HepG2 (cell line): Measurements from ENCODE around the gene PEX19. TPM values are rescaled to one million over a fixed set of nuclear protein-coding genes. Genes with fewer than 3 reads are reported as not detected.

Experiments
- ATAC-seq: fragments of 200-7000 bp; cut with Tn5 transposase; 3 replicates; pipeline ENCODE4 v1.9.1; 2020; ENCODE audit warnings: mild to moderate bottlenecking, moderate library complexity
- BruUV-seq: library from RNA; stranded (reverse); fragments of 400-500 nt; replicated peaks from 2 replicates; lab custom pipeline; 2021; lab: Mats Ljungman, UMichigan
- CTCF ChIA-PET: fragments of 300-600 bp; formaldehyde crosslinking; extraction: SDS; loops from one replicate; lab custom pipeline; 2021; ENCODE audit warnings: low total read pairs, inconsistent platforms, low intra/inter-chr PET ratio; lab: Yijun Ruan, JAX
- POLR2A ChIA-PET: fragments of 350-600 bp; sonication (Branson Sonifier 250); formaldehyde crosslinking; loops from one replicate; lab custom pipeline; 2020; ENCODE audit warnings: antibody characterized with exemption, inconsistent platforms; lab: Yijun Ruan, JAX
- DNase-seq: peaks from one replicate; pipeline ENCODE4 v3.0.0-alpha.2; 2015; ENCODE audit warnings: low spot score
- FAIRE-seq: peaks from 3 replicates; lab custom pipeline; 2011; peaks lifted over from hg19 to GRCh38; lab: Jason Lieb, UNC
- H2AFZ ChIP-seq: one replicate; pipeline ENCODE4 v1.6.1; 2011; ENCODE audit warnings: low read length, inconsistent platforms
- H3K27ac ChIP-seq: fragments of 300-600 bp; 3 replicates; pipeline ENCODE4 v1.8.0; 2011; ENCODE audit warnings: mixed run types, mild to moderate bottlenecking, mixed read lengths, low read length, inconsistent platforms; ENCODE audit not compliant: insufficient read depth; ENCODE audit errors: extremely low read length
- H3K27me3 ChIP-seq, 2 experiments: fragments of 200-600 bp in 1 of 2; 2 replicates in 1 of 2; 3 replicates in 1 of 2; pipeline versions ENCODE4 v1.6.0 to v1.8.0; 2011; ENCODE audit warnings: low read length in 2 of 2, mild to moderate bottlenecking in 2 of 2, moderate library complexity in 2 of 2, inconsistent platforms in 1 of 2; ENCODE audit not compliant: insufficient read depth in 2 of 2, control insufficient read depth in 1 of 2
- H3K36me3 ChIP-seq, 2 experiments: fragments of 200-600 bp in 1 of 2; replicated peaks in 1 of 2; 2 replicates in 1 of 2; 3 replicates in 1 of 2; pipeline versions ENCODE4 v1.5.1 to v1.8.0; 2011; ENCODE audit warnings: low read length in 2 of 2, inconsistent platforms in 1 of 2; ENCODE audit not compliant: insufficient read depth in 2 of 2, control insufficient read depth in 1 of 2
- H3K4me1 ChIP-seq: 2 replicates; pipeline ENCODE4 v1.5.1; 2012; ENCODE audit warnings: low read length, inconsistent platforms; ENCODE audit not compliant: insufficient read depth
- H3K4me2 ChIP-seq: 2 replicates; pipeline ENCODE4 v1.6.0; 2011; ENCODE audit warnings: low read depth, low read length, inconsistent platforms
- H3K4me3 ChIP-seq, 3 experiments: fragments of 200-600 bp in 1 of 3; sonication (generic), shearing (Covaris generic) in 1 of 3; replicated peaks in 1 of 3; 2 replicates each; pipeline ENCODE4 v1.5.1; 2011 to 2016; ENCODE audit warnings: low read length in 3 of 3, inconsistent platforms in 2 of 3, low read depth in 2 of 3, mild to moderate bottlenecking in 2 of 3, control low read depth in 1 of 3, mixed read lengths in 1 of 3; ENCODE audit not compliant: insufficient read depth in 1 of 3
- H3K79me2 ChIP-seq: one replicate; pipeline ENCODE4 v1.6.1; 2011; ENCODE audit warnings: low read length, inconsistent platforms; ENCODE audit not compliant: insufficient read depth
- H3K9ac ChIP-seq: 2 replicates; pipeline ENCODE4 v1.6.0; 2011; ENCODE audit warnings: mild to moderate bottlenecking, low read depth, low read length, inconsistent platforms; ENCODE audit not compliant: insufficient read depth
- H3K9me3 ChIP-seq: 2 replicates; pipeline ENCODE4 v1.5.1; 2012; ENCODE audit warnings: mild to moderate bottlenecking, low read length
- H4K20me1 ChIP-seq: 2 replicates; pipeline ENCODE4 v1.6.0; 2011; ENCODE audit warnings: inconsistent platforms, mild to moderate bottlenecking, low read length, moderate library complexity; ENCODE audit not compliant: insufficient read depth
- DMAP1 ChIP-seq: IDR thresholded peaks from 2 replicates; pipeline ENCODE4 v1.6.1; 2016
- JUNB ChIP-seq: sonication (generic); formaldehyde crosslinking; IDR thresholded peaks from 2 replicates; pipeline ENCODE4 v1.8.0; 2022; ENCODE audit warnings: missing genetic modification reagents, mild to moderate bottlenecking, borderline replicate concordance
- MLXIP ChIP-seq: sonication (generic); formaldehyde crosslinking; IDR thresholded peaks from 2 replicates; pipeline ENCODE4 v1.9.0; 2021; ENCODE audit warnings: missing genetic modification reagents, borderline replicate concordance
- NFYB ChIP-seq: sonication (generic); formaldehyde crosslinking; IDR thresholded peaks from 2 replicates; pipeline ENCODE4 v1.4.0; 2020; ENCODE audit warnings: missing genetic modification reagents
- SMAD3 ChIP-seq: sonication (generic); formaldehyde crosslinking; IDR thresholded peaks from 2 replicates; pipeline ENCODE4 v1.4.0; 2020; ENCODE audit warnings: missing genetic modification reagents
- TCF12 ChIP-seq, 2 experiments: fragments of 450-650 bp in 1 of 2; sonication (generic) in 1 of 2; formaldehyde crosslinking in 1 of 2; IDR thresholded peaks; 2 replicates each; pipeline versions ENCODE4 v1.6.1 to v1.8.0; 2017 to 2022; ENCODE audit warnings: antibody characterized with exemption in 1 of 2, mild to moderate bottlenecking in 1 of 2, missing genetic modification reagents in 1 of 2, moderate library complexity in 1 of 2
- ZBTB4 ChIP-seq: sonication (generic); formaldehyde crosslinking; IDR thresholded peaks from 2 replicates; pipeline ENCODE4 v1.4.0; 2020; ENCODE audit warnings: missing genetic modification reagents, mild to moderate bottlenecking, borderline replicate concordance
- ZBTB8A ChIP-seq: sonication (generic); formaldehyde crosslinking; IDR thresholded peaks from 2 replicates; pipeline ENCODE4 v1.4.0; 2020; ENCODE audit warnings: mild to moderate bottlenecking, low read depth, missing genetic modification reagents, borderline replicate concordance
- ZKSCAN8 ChIP-seq: IDR thresholded peaks from 2 replicates; pipeline ENCODE4 v1.6.1; 2016; ENCODE audit warnings: borderline replicate concordance, missing genetic modification reagents, missing compliant biosample characterization
- ZNF234 ChIP-seq: sonication (generic); formaldehyde crosslinking; conservative IDR thresholded peaks from 2 replicates; pipeline ENCODE4 v1.5.1; 2020; ENCODE audit warnings: mild to moderate bottlenecking, missing genetic modification reagents
- ZNF256 ChIP-seq: sonication (generic); formaldehyde crosslinking; conservative IDR thresholded peaks from 2 replicates; pipeline ENCODE4 v1.4.0; 2020; ENCODE audit warnings: missing genetic modification reagents
- ZNF276 ChIP-seq: sonication (generic); formaldehyde crosslinking; IDR thresholded peaks from 2 replicates; pipeline ENCODE4 v1.4.0; 2020; ENCODE audit warnings: mild to moderate bottlenecking, low read depth, missing genetic modification reagents
- in situ Hi-C: cut with HindIII; loops from 2 replicates; pipeline ENCODE4 v1.10.0; 2017; ENCODE audit warnings: low pct_unique_long_range_greater_than_20kb; ENCODE audit not compliant: extremely low pct_ligation_motif_present
- intact Hi-C: fragments of 100-400 bp; cut with micrococcal nuclease; formaldehyde crosslinking; loops from one replicate; pipeline ENCODE4 v1.10.0; 2022; ENCODE audit not compliant: unreplicated experiment
- polyA plus RNA-seq, 8 experiments: library from polyadenylated mRNA; depleted of rRNA in 3 of 8; stranded (reverse) in 7 of 8; unstranded in 1 of 8; fragments of >200 nt; fragmentation: Illumina TruSeq in 4 of 8; extraction: Trizol in 4 of 8; gene quantifications; 2 replicates each; pipeline versions ENCODE4 v1.2.1 to v1.2.3, GENCODE V29; 2011 to 2016; ENCODE audit warnings: low read depth in 4 of 8, missing spikeins in 1 of 8, mixed read lengths in 1 of 8; ENCODE audit not compliant: insufficient read depth in 1 of 8
- total RNA-seq, 5 experiments: library from RNA; depleted of rRNA; stranded (reverse); fragments of >200 nt; fragmentation: Illumina TruSeq; extraction: Trizol; gene quantifications; 2 replicates each; pipeline ENCODE4 v1.2.3, GENCODE V29; 2016; ENCODE audit warnings: low read depth in 1 of 5
- TF ChIP-seq, protein P1 (sequence below): sonication (generic); formaldehyde crosslinking; IDR thresholded peaks from 2 replicates; pipeline ENCODE4 v1.9.0; 2021; ENCODE audit warnings: missing genetic modification reagents, borderline replicate concordance
- TF ChIP-seq, protein P2 (sequence below): sonication (generic); formaldehyde crosslinking; IDR thresholded peaks from 2 replicates; pipeline ENCODE4 v1.8.1; 2023; ENCODE audit warnings: missing genetic modification reagents, mild to moderate bottlenecking, borderline replicate concordance

PEX19 gene
- total and polyA plus RNA-seq, 2 of the 13 experiments (the other 11 are each of a cell fraction or from before 2014, with no cell fraction given) = 47.0 to 51.8 TPM

GRCh38 chr1:160243767-160244166 lies 41.2 kb downstream of the PEX19 start:
- ChIA-PET POLR2A (no interaction called here), CTCF (no interaction called here)
- H3K4me1 ChIP-seq = no peaks in the 10 kb centered on the region
- intact Hi-C loops (no loop called here), in situ Hi-C loops (no loop called here)
- H3K9ac ChIP-seq = no peak overlapping the region
- peaks cover 28% of the 10 kb centered on the region for H3K79me2 ChIP-seq
- FAIRE-seq (no peak), DNase-seq (no peak), ATAC-seq (no peak)
- no peaks in the 10 kb centered on the region for H4K20me1 ChIP-seq
- no TSS peak for BruUV-seq
- H2AFZ ChIP-seq = no peak overlapping the region
- no peak overlapping the region for H3K4me3 ChIP-seq
- H3K9me3 ChIP-seq = no peaks in the 10 kb centered on the region
- H3K27me3 ChIP-seq = no peaks in the 10 kb centered on the region
- H3K27ac ChIP-seq = no peak overlapping the region
- peaks cover 11 to 42% of the 10 kb centered on the region in 2 experiments; a peak in 4 of 5 replicates for H3K36me3 ChIP-seq
- H3K4me2 ChIP-seq = no peak overlapping the region
- no peak for TF ChIP-seq NFYB (CRISPR knock-in tag)
- no peak for TF ChIP-seq ZNF234 (CRISPR knock-in tag)
- TF ChIP-seq MLXIP = no peak
- TF ChIP-seq, protein P1, sequence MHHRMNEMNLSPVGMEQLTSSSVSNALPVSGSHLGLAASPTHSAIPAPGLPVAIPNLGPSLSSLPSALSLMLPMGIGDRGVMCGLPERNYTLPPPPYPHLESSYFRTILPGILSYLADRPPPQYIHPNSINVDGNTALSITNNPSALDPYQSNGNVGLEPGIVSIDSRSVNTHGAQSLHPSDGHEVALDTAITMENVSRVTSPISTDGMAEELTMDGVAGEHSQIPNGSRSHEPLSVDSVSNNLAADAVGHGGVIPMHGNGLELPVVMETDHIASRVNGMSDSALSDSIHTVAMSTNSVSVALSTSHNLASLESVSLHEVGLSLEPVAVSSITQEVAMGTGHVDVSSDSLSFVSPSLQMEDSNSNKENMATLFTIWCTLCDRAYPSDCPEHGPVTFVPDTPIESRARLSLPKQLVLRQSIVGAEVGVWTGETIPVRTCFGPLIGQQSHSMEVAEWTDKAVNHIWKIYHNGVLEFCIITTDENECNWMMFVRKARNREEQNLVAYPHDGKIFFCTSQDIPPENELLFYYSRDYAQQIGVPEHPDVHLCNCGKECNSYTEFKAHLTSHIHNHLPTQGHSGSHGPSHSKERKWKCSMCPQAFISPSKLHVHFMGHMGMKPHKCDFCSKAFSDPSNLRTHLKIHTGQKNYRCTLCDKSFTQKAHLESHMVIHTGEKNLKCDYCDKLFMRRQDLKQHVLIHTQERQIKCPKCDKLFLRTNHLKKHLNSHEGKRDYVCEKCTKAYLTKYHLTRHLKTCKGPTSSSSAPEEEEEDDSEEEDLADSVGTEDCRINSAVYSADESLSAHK = no peak
- TF ChIP-seq ZBTB8A (CRISPR knock-in tag) = no peak
- TF ChIP-seq ZBTB4 (CRISPR knock-in tag) = no peak
- TF ChIP-seq, protein P2, sequence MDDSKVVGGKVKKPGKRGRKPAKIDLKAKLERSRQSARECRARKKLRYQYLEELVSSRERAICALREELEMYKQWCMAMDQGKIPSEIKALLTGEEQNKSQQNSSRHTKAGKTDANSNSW = no peak
- TF ChIP-seq ZNF256 (CRISPR knock-in tag) = no peak
- no peak for TF ChIP-seq DMAP1 (CRISPR knock-in tag)
- no peak for TF ChIP-seq JUNB (CRISPR knock-in tag)
- TF ChIP-seq SMAD3 (CRISPR knock-in tag) = no peak
- TF ChIP-seq TCF12 (IDR thresholded peaks at IDR 0.05) = no peak
- no peak for TF ChIP-seq TCF12 (CRISPR knock-in tag; IDR thresholded peaks at IDR 0.05)
- TF ChIP-seq ZKSCAN8 (CRISPR knock-in tag) = no peak
- no peak for TF ChIP-seq ZNF276 (CRISPR knock-in tag)
